NCI-H510A (cell line): Measurements from ENCODE around the gene PHLDB1.

ENCODE experiments used
- DNase-seq: peaks from one replicate; lab custom pipeline; 2025; lab: John Stamatoyannopoulos, UW

The PHLDB1 gene

GRCh38 chr11:118688851-118689502 lies 81.6 kb downstream of the PHLDB1 start:
- DNase-seq, result no peak

- no peak for DNase-seq
Measured at GRCh38 chr11:118689503-118689851, 82.1 kb downstream of the PHLDB1 start.

- DNase-seq, result peak; percentile 92
Measured at GRCh38 chr11:118689852-118690552, 82.6 kb downstream of the PHLDB1 start.

GRCh38 chr11:118690553-118691304 lies 83.3 kb downstream of the PHLDB1 start:
- DNase-seq, result no peak

- DNase-seq, result no peak
Measured at GRCh38 chr11:118691926-118692830, 84.8 kb downstream of the PHLDB1 start.

GRCh38 chr11:118694185-118694584 lies 86.8 kb downstream of the PHLDB1 start:
- no peak for DNase-seq

GRCh38 chr11:118694771-118695170 lies 87.4 kb downstream of the PHLDB1 start:
- no peak for DNase-seq

GRCh38 chr11:118696673-118697226 lies 89.3 kb downstream of the PHLDB1 start:
- no peak for DNase-seq

- no peak for DNase-seq
Measured at GRCh38 chr11:118697346-118697745, 89.9 kb downstream of the PHLDB1 start.

GRCh38 chr11:118699506-118700220 lies 92.2 kb downstream of the PHLDB1 start:
- DNase-seq, result no peak

GRCh38 chr11:118703563-118704106 lies 96.2 kb downstream of the PHLDB1 start:
- no peak for DNase-seq

- DNase-seq, result no peak
Measured at GRCh38 chr11:118705111-118705741, 97.8 kb downstream of the PHLDB1 start.

GRCh38 chr11:118705791-118706545 lies 98.6 kb downstream of the PHLDB1 start:
- DNase-seq, result no peak

GRCh38 chr11:118706546-118706825 lies 99.1 kb downstream of the PHLDB1 start:
- DNase-seq, result no peak
